Panc1 (cell line): Measurements from ENCODE around the gene SMIM24.

Experiments used
- CTCF ChIP-seq: fragments of 450-650 bp; IDR thresholded peaks from 2 replicates; pipeline ENCODE4 v1.5.1; 2017; ENCODE audit warnings: mild to moderate bottlenecking
- POLR2AphosphoS5 ChIP-seq: IDR thresholded peaks from 2 replicates; pipeline ENCODE4 v1.6.1; 2012; ENCODE audit warnings: mild to moderate bottlenecking, low read depth, low read length, moderate library complexity
- TF ChIP-seq, protein P1 (sequence below), 2 experiments: IDR thresholded peaks; 2 replicates each; pipeline ENCODE4 v1.6.1; 2011 to 2012; ENCODE audit warnings: low read depth in 2 of 2, control low read depth in 1 of 2, low read length in 1 of 2, mild to moderate bottlenecking in 1 of 2, moderate library complexity in 1 of 2; ENCODE audit not compliant: insufficient read depth in 1 of 2

- TF ChIP-seq CTCF (no peak), POLR2AphosphoS5 (no peak)
- TF ChIP-seq, protein P1, sequence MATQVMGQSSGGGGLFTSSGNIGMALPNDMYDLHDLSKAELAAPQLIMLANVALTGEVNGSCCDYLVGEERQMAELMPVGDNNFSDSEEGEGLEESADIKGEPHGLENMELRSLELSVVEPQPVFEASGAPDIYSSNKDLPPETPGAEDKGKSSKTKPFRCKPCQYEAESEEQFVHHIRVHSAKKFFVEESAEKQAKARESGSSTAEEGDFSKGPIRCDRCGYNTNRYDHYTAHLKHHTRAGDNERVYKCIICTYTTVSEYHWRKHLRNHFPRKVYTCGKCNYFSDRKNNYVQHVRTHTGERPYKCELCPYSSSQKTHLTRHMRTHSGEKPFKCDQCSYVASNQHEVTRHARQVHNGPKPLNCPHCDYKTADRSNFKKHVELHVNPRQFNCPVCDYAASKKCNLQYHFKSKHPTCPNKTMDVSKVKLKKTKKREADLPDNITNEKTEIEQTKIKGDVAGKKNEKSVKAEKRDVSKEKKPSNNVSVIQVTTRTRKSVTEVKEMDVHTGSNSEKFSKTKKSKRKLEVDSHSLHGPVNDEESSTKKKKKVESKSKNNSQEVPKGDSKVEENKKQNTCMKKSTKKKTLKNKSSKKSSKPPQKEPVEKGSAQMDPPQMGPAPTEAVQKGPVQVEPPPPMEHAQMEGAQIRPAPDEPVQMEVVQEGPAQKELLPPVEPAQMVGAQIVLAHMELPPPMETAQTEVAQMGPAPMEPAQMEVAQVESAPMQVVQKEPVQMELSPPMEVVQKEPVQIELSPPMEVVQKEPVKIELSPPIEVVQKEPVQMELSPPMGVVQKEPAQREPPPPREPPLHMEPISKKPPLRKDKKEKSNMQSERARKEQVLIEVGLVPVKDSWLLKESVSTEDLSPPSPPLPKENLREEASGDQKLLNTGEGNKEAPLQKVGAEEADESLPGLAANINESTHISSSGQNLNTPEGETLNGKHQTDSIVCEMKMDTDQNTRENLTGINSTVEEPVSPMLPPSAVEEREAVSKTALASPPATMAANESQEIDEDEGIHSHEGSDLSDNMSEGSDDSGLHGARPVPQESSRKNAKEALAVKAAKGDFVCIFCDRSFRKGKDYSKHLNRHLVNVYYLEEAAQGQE (IDR thresholded peaks at IDR 0.05; ENCODE audit: insufficient read depth in 1 of 2, low read depth in 2 of 2, low read length in 1 of 2), result no peak
These were observed 35.6 kb upstream of the SMIM24 start for GRCh38 chr19:3515891-3516422.
